HG02588 (cell line): ENCODE measurements around the gene NOD2.
A peak's percentile ranks its signal among the peaks of the same experiment; 100 is the strongest.

Source experiments
- ATAC-seq: cut with Tn5 transposase; IDR thresholded peaks from one replicate; pipeline ENCODE4 v1.9.1; 2021; ENCODE audit warnings: mild to moderate bottlenecking, moderate library complexity; ENCODE audit not compliant: unreplicated experiment

NOD2 gene

GRCh38 chr16:50669741-50670140, 23.7 kb upstream of the NOD2 start:
- ATAC-seq: no peak

GRCh38 chr16:50670476-50670875, 22.9 kb upstream of the NOD2 start:
- no peak for ATAC-seq

GRCh38 chr16:50671644-50672260, 21.7 kb upstream of the NOD2 start:
- no peak for ATAC-seq

GRCh38 chr16:50673496-50674275, 19.7 kb upstream of the NOD2 start:
- no peak for ATAC-seq

- no peak for ATAC-seq
These were observed 18.6 kb upstream of the NOD2 start for GRCh38 chr16:50674831-50675230.

GRCh38 chr16:50675686-50676610, 17.5 kb upstream of the NOD2 start:
- ATAC-seq: no peak

GRCh38 chr16:50676684-50677225, 16.7 kb upstream of the NOD2 start:
- no peak for ATAC-seq

GRCh38 chr16:50677351-50677750, 16.1 kb upstream of the NOD2 start:
- ATAC-seq: no peak

GRCh38 chr16:50678531-50678930, 14.9 kb upstream of the NOD2 start:
- ATAC-seq: no peak

GRCh38 chr16:50679266-50679665, 14.1 kb upstream of the NOD2 start:
- ATAC-seq: no peak

- ATAC-seq: no peak
These were observed 13.5 kb upstream of the NOD2 start for GRCh38 chr16:50679676-50680555.

- no peak for ATAC-seq
These were observed 12.9 kb upstream of the NOD2 start for GRCh38 chr16:50680556-50680893.

- ATAC-seq: peak; percentile 56
These were observed 12.2 kb upstream of the NOD2 start, which contains the start of gene SNX20 for GRCh38 chr16:50681021-50681885. TSS of gene SNX20 (minus strand) at chr16:50681312. CDS start at chr16:50677526, 3,786 bp downstream.

- ATAC-seq: peak; percentile 60
These were observed 9.6 kb upstream of the NOD2 start for GRCh38 chr16:50683689-50684374.

GRCh38 chr16:50684823-50685461, 8.5 kb upstream of the NOD2 start:
- no peak for ATAC-seq

GRCh38 chr16:50685462-50686063, 7.8 kb upstream of the NOD2 start:
- no peak for ATAC-seq

- no peak for ATAC-seq
These were observed 5.3 kb upstream of the NOD2 start for GRCh38 chr16:50688083-50688482.

- ATAC-seq: no peak
These were observed 4.5 kb upstream of the NOD2 start for GRCh38 chr16:50688867-50689266.
